HepG2 (cell line): ENCODE results near the gene OAS2. TPM values are rescaled to one million over a fixed set of nuclear protein-coding genes. Genes with fewer than 3 reads are reported as not detected.

Experiments used
- FOXK1 ChIP-seq: sonication (generic); formaldehyde crosslinking; IDR thresholded peaks from 2 replicates; pipeline ENCODE4 v1.4.0; 2020; ENCODE audit warnings: low read depth, missing genetic modification reagents, borderline replicate concordance
- GLI4 ChIP-seq: sonication (generic); formaldehyde crosslinking; IDR thresholded peaks from 2 replicates; pipeline ENCODE4 v1.5.1; 2020; ENCODE audit warnings: missing genetic modification reagents, mild to moderate bottlenecking, moderate library complexity, borderline replicate concordance
- KAT2B ChIP-seq: fragments of 150-350 bp; IDR thresholded peaks from 2 replicates; pipeline ENCODE4 v1.6.1; 2014; ENCODE audit warnings: low read depth, low read length, borderline replicate concordance
- NAIF1 ChIP-seq: sonication (generic); formaldehyde crosslinking; IDR thresholded peaks from 2 replicates; pipeline ENCODE4 v1.5.0; 2020; ENCODE audit warnings: mild to moderate bottlenecking, missing genetic modification reagents, borderline replicate concordance
- NR3C1 ChIP-seq: sonication (generic); formaldehyde crosslinking; IDR thresholded peaks from 2 replicates; pipeline ENCODE4 v1.4.0; 2020; ENCODE audit warnings: missing genetic modification reagents
- REST ChIP-seq, 2 experiments: IDR thresholded peaks; 2 replicates each; pipeline ENCODE4 v1.6.1; 2011 to 2012; ENCODE audit warnings: low read length in 2 of 2, borderline replicate concordance in 1 of 2, low read depth in 1 of 2, mild to moderate bottlenecking in 1 of 2, moderate library complexity in 1 of 2
- TFE3 ChIP-seq: IDR thresholded peaks from 2 replicates; pipeline ENCODE4 v1.6.1; 2016
- ZFP36L1 ChIP-seq: sonication (generic); formaldehyde crosslinking; IDR thresholded peaks from 2 replicates; pipeline ENCODE4 v1.8.0; 2022; ENCODE audit warnings: mild to moderate bottlenecking, missing genetic modification reagents, moderate library complexity
- ZNF367 ChIP-seq: sonication (generic); formaldehyde crosslinking; IDR thresholded peaks from 2 replicates; pipeline ENCODE4 v1.4.0; 2020; ENCODE audit warnings: missing genetic modification reagents, borderline replicate concordance
- ZNF660 ChIP-seq: sonication (generic); formaldehyde crosslinking; IDR thresholded peaks from 2 replicates; pipeline ENCODE4 v1.5.1; 2020; ENCODE audit warnings: mild to moderate bottlenecking, low read depth, missing genetic modification reagents, borderline replicate concordance
- ZNF841 ChIP-seq: sonication (generic); formaldehyde crosslinking; IDR thresholded peaks from 2 replicates; pipeline ENCODE4 v1.8.1; 2023; ENCODE audit warnings: missing genetic modification reagents, borderline replicate concordance
- ZNF879 ChIP-seq: sonication (generic); formaldehyde crosslinking; IDR thresholded peaks from 2 replicates; pipeline ENCODE4 v1.8.1; 2023; ENCODE audit warnings: missing genetic modification reagents
- polyA plus RNA-seq, 8 experiments: library from polyadenylated mRNA; depleted of rRNA in 3 of 8; stranded (reverse) in 7 of 8; unstranded in 1 of 8; fragments of >200 nt; fragmentation: Illumina TruSeq in 4 of 8; extraction: Trizol in 4 of 8; gene quantifications; 2 replicates each; pipeline versions ENCODE4 v1.2.1 to v1.2.3, GENCODE V29; 2011 to 2016; ENCODE audit warnings: low read depth in 4 of 8, missing spikeins in 1 of 8, mixed read lengths in 1 of 8; ENCODE audit not compliant: insufficient read depth in 1 of 8
- total RNA-seq, 5 experiments: library from RNA; depleted of rRNA; stranded (reverse); fragments of >200 nt; fragmentation: Illumina TruSeq; extraction: Trizol; gene quantifications; 2 replicates each; pipeline ENCODE4 v1.2.3, GENCODE V29; 2016; ENCODE audit warnings: low read depth in 1 of 5

OAS2 gene
- total and polyA plus RNA-seq, 2 of the 13 experiments (the other 11 are each of a cell fraction or from before 2014, with no cell fraction given): 0.05 to 0.24 TPM

GRCh38 chr12:113002676-113003075 lies 24.4 kb downstream of the OAS2 start (continued):
- TF ChIP-seq ZNF879: no peak
- no peak for TF ChIP-seq REST (IDR thresholded peaks at IDR 0.05; ENCODE audit: borderline replicate concordance in 1 of 2, low read depth in 1 of 2, low read length in 2 of 2)
- TF ChIP-seq TFE3 (CRISPR knock-in tag): no peak
- no peak for TF ChIP-seq ZNF367 (CRISPR knock-in tag)
- TF ChIP-seq KAT2B: no peak
- TF ChIP-seq ZNF841 (CRISPR knock-in tag): no peak
- TF ChIP-seq ZFP36L1 (CRISPR knock-in tag): no peak
- TF ChIP-seq ZNF660 (CRISPR knock-in tag): no peak
- no peak for TF ChIP-seq NR3C1 (CRISPR knock-in tag)
- no peak for TF ChIP-seq GLI4 (CRISPR knock-in tag)
- TF ChIP-seq FOXK1 (CRISPR knock-in tag): no peak
- no peak for TF ChIP-seq NAIF1 (CRISPR knock-in tag)
